ENCODE results near the gene ATP1A1.

ATP1A1 gene

DNA sequence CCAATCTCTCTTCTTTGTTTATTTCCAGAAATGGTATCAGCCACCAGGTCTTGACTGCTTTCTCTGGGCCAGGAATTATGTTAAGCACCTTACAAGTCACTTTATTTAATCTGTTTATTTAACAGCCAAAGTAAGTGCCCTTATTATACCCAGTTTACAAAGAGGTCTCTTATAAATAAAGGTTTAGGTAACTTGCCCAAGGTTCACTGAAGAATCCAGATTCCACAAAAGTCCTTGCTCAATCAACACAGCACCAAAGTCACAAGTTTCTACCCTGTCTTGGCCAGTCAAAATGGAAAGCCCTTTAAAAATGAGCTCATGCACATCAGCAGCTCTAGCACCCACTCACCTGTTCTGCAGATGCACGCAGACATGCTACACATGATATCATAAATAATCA, 28.0 kb upstream of the ATP1A1 start:
- DNase-seq (ENCODE audit: low spot score) = no peak

DNA sequence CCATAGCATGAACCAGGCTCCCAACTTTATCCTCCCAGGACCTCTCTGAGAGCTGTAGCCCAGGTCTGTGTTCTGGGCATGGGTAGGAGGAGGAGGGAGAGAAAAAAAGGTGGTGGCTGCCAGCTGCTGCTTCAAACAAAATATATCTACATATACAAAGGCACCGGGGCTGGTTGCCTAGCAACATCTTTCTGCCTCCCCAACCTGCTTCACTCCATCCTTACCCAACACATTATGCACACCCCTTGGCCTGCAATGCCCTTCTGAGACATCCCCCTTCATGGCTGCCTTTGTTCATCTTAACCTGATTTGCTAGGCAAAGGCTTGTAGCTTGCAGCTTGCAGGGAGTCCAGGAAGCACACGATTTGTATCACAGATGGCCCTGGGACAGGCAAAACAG, 27.2 kb upstream of the ATP1A1 start:
- DNase-seq (ENCODE audit: low spot score) = no peak

DNA sequence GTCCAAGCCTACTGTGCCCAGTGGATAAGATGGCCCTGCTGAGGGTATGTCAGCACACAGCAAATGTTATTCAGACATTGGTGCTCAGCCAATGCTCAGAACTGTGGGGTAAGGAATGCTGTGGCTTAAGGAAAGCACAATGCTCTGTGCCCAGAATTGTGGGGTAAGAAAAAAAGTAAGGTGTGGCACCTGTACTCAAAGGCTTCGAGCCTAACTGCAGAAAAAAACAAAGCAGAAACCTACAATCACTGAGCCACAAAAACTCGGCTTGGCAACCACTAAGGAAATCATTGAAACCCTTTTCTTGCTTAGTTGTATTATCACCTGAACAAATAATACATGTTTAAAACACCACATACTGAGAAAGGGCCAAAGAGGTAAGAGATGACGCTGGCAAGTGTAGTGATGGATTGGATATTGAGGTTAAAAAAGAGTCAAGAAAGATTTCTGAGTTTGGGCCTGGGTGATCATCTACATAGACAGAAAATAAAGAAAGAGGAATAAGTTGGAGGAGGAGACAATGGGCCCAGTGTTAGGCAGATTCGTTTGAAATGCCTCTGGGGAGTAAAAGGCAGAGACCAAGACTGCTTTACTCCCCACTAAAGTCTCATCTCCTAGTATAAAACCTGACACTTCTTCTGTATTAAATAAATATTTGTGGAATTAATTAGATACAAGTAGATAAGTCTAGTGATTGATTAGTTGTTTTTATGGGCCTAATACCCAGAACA, 25.9 kb upstream of the ATP1A1 start:
- no peak for DNase-seq (ENCODE audit: low spot score)

- no peak for DNase-seq (ENCODE audit: low spot score)
These were observed 25.3 kb upstream of the ATP1A1 start for GRCh38 chr1:116347696-116348095.

DNA sequence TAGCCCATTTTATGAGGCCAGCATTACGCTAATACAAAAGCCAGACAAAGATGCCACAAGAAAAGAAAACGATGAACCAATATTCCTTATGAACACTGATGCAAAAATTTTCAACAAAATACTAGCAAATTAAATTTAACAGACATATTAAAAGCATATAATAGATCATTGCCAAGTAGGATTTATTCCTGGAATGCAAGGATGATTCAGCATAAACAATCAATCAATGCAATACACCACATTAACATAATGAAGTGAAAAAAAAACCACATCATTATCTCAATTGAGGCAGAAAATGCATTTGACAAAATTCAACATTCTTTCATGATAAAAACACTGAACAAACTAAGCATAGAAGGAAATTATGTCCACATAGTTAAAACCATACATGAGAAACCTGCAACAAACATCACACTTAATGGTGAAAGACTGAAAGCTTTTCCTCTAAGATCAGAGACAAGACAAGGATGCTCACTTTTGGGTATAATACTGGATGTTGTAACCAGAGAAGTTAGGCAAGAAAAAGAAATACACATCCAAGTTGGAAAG, 22.9 kb upstream of the ATP1A1 start:
- no peak for DNase-seq (ENCODE audit: low spot score)

DNA sequence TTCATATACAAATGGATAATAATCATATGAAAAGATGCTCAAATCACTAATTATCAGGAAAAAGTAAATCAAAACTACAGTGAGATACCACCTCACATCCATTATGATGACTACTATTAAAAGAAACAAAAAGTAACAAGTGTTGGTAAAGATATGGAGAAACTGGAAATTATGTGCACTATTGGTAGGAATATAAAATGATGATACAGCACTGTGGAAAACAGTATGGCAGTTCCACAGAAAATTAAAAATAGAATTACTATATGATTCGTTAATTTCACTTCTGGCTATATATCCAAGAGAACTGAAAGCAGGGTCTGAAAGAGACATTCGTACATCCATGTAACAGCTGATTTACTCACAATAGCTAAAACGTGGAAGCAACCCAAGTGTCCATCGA, 21.1 kb upstream of the ATP1A1 start:
- DNase-seq (ENCODE audit: low spot score) = no peak

DNA sequence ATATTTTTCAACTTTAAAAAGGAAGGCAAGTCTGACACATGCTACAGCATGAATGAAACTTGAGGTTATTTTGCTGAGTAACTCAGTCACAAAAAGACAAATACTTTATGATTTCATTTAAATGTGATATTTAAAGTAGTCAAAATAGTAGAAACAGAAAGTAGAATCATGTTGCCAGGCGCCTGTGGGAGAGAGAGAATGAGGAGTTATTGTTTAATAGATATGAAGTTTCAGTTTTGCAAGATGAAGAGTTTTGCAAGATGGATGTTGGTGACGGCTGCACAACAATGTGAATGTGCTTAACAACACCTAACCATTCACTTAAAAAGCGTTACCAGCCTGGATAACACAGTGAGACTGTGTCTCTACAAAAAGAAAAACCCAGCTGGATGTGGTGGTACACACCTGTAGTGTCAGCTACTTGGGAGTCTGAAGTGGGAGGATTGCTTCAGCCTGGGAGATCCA, 20.7 kb upstream of the ATP1A1 start:
- no peak for DNase-seq (ENCODE audit: low spot score)

GRCh38 chr1:116353155-116353554, 19.9 kb upstream of the ATP1A1 start:
- no peak for DNase-seq (ENCODE audit: low spot score)

DNA sequence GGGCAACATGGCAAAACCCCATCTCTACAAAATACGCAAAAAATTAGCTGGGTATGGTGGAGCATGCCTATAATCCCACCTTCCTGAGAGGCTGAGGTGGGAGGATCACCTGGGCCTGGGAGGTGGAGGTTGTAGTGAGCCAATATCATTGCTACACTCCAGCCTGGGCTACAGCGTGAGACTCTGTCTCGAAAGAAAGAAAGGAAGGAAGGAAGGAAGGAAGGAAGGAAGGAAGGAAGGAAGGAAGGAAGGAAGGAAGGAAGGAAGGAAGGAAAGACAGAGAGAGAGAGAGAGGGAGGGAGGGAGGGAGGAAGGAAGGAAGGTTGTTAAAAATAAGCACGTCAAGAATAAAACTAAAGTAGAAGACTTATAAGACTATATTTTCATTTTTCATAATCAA, 17.0 kb upstream of the ATP1A1 start:
- no peak for DNase-seq (ENCODE audit: low spot score)

DNA sequence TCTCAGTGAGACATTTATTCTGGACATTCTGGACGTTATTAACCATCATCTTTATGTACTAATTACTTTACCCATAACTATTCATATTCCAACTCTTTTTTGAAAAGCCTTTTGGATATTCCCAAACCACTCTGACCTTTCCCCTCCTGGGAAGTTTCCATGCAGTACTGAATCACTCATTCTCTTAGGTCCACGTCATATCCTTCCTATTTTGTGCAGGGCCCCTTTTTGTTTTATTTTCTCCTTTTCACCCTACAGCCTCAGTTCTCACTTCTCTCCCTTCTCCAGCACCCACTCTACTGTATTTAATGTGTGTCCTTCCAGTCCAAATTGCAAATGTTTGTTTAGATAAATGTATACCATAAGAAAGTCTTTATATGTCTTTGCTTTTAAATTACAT, 16.4 kb upstream of the ATP1A1 start:
- no peak for DNase-seq (ENCODE audit: low spot score)

GRCh38 chr1:116357487-116357886, 15.6 kb upstream of the ATP1A1 start:
- DNase-seq (ENCODE audit: low spot score) = no peak

DNA sequence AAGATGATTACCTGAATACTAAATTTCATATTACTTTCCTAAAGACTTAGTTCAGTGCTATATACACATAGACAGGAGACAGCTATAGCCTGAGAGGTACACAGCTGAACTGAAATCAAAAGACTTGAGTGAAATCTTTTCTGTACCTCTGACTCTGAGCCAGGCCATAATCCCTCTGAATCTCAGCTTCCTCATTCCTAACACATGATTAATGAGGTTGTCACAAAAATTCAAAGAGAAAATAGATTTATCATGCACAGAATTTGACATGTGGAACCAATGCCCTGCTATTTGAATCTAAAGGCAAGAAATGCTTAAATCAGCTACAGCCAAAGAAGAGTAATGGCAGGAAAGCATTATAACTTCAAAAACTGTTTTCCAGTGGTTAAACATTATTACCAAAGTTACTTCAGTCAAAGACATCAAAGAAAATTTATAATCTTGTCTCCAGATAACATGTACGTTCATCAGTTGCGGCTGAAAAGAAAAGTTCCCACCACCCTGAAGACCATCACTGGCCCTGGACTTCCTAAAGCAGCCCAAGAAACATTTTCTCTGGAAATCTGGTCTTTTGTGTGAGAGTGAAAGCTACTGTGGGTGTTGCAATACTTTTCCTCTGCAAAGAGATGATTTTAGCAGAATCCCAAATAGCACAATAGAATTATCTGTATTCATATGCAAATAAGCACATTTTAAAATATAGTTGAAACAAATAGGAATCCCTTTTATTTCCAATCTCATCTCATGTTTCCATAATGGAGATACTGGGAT, 13.8 kb upstream of the ATP1A1 start:
- no peak for DNase-seq (ENCODE audit: low spot score)

DNA sequence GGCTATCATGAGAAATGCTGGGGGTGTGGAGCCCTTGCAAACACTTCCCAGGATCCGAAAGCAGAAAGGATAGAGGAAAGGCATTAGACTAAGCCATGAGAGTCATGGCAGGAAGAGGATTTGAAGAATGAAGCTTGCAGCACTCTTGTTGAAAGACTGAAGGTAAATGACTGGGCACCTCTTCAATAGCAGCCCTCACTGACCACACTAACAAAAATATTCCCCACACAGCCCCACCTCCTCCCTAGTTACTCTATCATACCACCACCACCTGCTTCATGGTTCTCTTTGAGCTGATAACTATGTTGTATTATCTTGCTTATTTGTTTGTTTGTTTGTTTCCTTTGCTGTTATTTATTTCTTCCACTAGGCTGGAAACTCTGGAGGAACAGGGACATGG, 13.2 kb upstream of the ATP1A1 start:
- DNase-seq (ENCODE audit: low spot score) = no peak

DNA sequence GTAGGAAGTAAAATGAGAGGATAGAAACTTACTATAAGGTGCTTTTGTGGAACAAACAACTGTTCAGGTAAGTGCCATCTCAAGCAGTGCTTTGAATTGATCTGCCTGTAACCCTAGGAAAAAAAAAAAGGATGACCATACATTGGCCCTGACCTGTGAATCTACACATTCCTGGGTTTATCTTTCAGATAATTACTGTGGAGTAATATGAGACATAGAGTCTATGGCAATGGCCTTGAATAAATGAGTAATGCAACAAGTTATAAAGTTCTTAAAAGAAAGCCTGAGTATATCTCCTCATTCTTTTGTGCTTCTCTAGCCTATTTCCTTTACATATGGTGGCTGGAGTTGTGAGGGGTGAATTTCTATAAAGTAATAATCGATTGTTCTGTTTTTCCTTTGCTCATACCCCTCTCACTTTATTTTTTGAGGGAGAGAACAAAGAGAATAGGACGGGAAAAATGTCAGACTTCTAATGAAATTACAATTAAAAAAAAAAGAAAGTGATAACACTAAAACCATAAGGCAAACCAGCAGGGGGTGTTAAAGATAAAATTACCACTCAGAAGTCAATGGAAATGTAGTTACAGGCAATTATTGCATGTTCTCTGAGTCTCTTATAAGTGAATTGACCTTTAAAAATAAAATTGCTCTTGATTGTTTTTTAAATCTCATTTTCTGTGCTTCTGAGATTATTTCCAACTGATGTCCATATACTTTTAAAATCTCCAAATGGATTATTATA, 12.4 kb upstream of the ATP1A1 start:
- DNase-seq (ENCODE audit: low spot score) = no peak

GRCh38 chr1:116361648-116362047, 11.4 kb upstream of the ATP1A1 start:
- no peak for DNase-seq (ENCODE audit: low spot score)

DNA sequence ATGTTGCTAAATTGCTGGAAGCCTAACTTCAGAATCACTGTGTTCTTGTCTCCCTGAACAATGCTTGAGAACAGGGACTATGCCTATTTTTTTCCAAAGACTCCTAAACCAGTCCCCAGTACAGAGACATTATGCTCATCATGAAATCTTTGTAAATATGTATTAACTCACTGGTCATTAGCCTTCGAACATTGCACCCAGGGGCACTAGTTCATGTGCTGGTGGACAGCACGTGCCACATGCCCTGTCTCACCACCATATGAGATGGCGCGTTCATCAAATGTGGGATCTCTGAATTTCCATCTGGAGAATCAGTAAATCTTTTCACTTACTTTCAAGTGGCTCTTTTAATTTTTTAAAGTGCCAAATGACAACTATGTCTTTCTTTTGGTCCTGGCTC, 11.0 kb upstream of the ATP1A1 start:
- no peak for DNase-seq (ENCODE audit: low spot score)

- DNase-seq (ENCODE audit: low spot score) = no peak
These were observed 7.7 kb upstream of the ATP1A1 start for GRCh38 chr1:116365353-116365780.

DNA sequence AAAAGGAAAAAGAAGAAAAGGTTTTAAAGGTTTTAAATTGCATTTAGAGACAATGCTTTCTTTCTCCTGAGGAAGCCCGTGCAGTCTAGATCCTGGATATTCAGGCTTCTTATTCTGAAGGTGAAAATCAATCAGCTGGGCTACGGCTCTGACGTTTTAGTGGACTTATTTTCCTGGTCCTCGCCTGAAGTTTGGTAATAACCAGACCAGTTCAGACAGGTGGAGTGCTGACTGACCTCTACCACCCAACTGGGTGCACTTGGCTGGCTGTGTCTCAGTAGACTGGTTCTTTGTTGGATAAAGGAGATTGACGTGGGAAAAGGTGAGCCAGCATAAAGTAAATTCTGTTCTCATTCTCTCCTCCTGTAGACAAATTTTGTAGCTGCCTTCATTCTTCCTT, 7.2 kb upstream of the ATP1A1 start:
- no peak for DNase-seq (ENCODE audit: low spot score)

DNA sequence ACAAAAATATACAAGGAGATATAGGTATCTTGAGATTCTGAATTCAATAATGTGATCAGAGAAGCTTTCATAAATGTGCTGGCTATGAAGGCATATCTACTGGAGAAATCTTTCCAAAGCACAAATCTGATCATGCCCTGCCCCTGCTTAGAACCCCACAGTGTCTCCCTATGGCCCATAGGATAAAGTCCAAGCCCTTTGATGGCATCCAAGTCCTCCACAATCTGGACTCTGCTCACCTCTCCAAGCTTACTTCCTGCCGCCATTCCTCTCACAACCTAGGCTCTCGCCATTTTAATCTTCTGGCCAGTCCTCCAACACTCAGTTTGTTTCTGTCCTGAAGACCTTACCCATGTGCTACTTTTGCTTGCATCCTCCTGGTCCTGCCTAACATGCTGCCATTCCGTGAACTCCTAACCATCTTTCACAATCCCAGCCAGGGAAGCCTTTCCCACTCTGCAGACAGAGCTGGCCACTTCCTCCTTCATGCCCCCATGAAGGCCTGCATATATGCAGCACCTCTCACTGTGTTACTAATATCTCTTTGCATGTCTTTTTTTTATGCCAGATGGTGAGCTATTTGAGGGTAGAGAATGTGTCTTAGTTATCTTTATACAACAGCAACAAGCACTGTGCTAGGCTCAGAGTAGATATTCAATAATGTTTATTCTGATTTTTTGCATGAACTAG, 5.6 kb upstream of the ATP1A1 start:
- no peak for DNase-seq (ENCODE audit: low spot score)

- DNase-seq (ENCODE audit: low spot score) = no peak
These were observed 4.8 kb upstream of the ATP1A1 start for GRCh38 chr1:116368241-116368640.

GRCh38 chr1:116370181-116370580, 2.9 kb upstream of the ATP1A1 start:
- no peak for DNase-seq (ENCODE audit: low spot score)

DNA sequence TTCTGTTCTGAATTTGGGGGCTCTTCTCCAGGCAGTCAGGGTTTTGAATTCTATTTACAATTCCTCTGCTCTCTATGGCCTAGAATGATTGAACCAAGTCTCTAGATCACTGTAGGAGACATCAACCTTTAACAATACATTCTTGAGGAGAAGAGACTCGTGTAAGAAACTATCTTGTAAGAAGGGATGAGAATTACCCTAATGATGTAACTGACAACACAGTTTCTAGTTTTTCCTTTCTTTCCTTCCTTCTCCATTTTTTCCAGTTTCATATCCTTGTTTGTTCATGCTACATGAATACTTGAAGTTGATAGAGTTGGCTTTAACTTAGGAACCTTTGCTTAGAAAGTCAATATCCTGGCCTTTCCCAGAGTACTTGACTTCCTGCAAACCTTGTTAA, 1.3 kb upstream of the ATP1A1 start:
- DNase-seq (ENCODE audit: low spot score) = no peak
